NCI-H2107 treated with DMSO at 0.1 percent for 48 hours (cell line): Measurements from ENCODE around the gene SHOC2.

ENCODE experiments used
- DNase-seq: peaks from one replicate; lab custom pipeline; 2025; ENCODE audit not compliant: unreplicated experiment; lab: John Stamatoyannopoulos, UW

The SHOC2 gene

DNA sequence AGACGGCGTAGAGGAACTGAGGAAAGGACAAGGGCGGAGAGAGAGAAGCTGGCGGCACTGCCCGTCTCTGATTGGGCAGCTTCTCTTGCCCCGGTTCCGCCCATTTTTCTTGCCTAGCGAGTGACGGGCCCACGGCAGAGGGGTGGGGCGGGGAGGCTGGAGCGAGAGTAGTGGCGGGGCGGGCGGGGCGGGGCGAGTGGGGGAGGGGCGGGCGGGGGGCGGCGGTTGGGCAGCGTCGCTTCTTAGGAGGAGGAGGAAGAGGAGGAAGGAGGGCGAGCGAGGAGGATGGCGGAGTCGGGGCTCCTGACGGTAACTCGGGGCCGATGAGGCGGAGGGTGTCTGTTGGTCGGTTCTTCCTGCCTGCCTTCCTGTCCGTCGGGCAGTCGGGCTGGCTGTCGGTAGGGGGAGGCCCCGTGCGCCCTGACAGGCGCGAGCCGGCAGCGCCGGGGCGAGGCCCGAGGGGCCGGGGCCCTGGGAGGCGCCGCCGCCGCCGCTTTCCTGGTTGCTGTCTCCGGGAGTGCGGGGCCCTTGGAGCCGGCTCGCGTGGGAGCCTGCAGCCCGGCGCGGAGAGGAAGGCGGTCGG, at the start of gene SHOC2:
SHOC2 (plus strand) TSS at position 256 of the 583 bp plus-strand sequence. CDS start 44,755 bp downstream, outside the sequence.
- no peak for DNase-seq

DNA sequence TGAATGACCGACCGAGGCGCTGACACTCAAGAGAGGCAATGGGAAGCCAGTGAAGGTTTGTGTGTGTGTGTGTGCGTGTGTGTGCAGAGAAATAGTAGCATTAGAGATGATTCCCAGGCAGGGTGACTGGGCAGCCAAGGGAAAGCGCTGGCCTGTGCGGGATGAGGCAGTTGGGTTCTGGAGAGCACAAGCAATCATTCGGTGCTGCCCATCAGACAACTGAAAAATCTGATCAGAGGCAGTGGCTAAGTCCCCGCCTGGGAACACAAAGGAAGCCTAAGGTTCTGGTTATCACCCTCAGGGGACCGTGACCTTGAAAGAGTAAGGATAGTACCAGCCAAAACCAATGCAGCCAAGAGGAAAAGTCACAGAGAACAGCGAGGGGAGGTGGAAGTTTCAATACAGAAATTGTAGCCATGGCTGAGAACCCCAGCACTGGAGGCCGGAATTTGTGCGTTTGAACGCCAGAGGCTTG, 48.5 kb upstream of the SHOC2 start:
- DNase-seq: no peak

DNA sequence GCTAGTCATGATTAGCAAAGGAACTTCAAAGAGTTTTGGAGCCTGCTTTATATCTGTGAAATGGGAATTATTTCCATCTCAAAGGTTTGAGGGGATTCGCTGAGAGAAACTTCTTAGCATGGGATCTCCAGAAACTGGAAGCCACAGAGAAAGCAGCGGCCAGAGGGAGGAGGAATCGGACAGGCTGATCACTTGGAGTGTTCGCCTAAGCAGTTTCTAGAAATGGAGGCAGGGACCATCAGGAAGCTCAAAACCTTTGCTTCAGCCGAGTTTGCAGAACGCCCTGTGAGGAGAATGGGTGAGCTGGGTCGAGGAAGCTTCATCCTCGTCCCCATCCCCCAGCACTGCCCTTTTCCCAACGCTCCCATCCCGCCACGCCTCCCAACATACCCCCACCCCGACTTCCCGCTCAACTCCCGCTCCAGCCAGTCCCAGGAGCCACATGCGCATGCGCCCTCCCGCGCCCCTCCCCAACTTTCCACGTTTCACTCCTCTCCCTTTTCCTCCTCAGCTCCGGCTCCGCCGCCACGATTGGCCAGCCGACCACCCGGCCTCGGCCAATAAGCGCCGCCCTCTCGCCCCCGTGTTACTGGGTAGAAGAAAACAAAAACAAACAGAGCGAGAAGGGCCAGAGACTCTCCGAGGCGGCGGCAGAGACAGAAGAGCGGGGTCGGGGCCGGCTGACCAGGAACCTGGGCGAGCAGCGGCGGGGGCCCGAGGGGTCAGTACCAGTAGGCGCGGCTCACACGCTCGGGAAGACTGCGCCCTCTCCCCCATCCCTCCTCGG, 47.9 kb upstream of the SHOC2 start, which contains the start of gene PDCD4:
PDCD4 (plus strand) TSS at position 631 of the 787 bp plus-strand sequence. CDS start 4,100 bp downstream, outside the sequence.
- peak; percentile 90 for DNase-seq

DNA sequence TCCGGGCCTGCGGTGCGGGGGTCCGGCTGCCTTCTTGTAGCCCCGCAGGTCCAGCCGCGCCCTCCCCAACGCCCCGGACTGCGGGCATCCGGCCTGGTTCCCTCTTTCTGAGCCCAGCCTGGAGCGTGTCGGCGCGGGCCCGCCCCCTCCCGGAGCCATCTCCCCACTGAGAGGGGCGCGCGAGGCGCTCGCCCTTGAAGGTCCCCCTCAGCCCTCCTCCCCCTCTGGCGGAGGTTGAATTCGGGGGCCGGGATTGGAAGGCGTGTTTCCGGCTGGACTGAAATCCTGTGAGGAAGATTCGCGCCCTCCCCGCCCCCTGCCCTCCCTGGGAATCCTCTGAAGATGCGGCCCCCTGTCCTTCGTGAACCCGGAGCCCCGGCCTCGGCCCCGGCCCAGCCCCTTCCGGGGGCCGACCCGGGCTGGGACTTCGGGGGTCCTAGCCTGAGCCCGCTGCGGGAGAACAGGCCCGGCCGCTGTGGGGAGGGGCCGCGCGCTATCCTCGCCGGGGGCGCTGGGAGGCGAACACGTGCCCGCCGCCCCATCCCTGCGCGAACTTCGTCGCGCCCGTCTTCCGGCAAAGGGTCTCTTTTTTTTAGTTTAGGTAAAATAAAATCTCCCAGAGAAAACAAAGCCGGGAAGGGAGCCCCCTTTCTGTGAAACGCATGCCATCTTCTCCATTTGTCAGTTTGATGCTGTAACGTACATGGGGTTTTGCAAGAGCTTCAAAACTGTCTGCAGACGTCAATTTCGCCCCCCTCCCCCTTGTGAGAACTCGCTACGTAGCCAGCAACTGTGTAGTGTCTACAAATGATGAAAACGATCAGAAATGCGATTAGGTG, 47.0 kb upstream of the SHOC2 start:
- DNase-seq: peak; percentile 36

DNA sequence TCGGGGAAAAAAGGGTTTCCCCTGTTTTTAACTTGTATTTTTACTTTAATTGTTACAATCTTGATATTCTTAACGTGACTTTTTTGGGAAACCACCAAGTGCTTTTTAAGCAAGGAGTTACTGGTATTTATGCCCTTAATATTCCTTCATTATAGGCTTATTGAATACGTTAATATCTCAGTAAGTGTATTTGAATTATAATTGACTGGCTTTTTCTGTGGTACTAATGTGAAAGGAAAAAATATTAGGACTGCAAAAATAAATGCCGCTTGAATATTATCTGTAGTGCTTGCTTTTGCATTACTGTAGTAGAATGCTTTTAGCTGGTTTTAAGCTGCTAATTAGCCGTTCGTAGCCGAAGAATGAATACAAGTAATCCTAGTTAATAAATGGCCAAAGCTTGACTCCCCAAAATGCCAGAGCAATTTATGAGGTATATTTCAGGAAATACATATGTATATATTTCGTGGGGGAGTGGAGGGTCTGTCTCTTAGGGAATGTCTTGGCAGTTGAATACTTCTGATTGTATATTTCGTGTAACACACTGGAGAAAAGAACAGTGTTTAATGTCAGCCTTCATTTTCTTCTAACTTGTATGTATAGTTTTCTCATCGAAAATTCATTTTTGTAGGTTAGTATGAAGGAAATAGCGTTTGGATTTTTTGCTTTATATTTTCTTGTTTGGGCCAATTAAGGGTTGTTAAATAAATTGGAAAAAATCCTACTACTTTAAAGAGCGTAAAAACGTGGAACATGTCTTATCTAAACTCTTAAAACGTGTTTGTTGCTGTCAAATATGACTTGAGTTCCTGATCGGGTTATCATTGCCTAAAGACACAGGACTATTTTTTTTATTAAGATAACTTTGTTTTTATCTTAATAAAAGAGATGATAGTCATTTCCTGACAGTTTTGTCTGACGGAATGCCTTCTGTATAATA, 46.1 kb upstream of the SHOC2 start:
- no peak for DNase-seq

DNA sequence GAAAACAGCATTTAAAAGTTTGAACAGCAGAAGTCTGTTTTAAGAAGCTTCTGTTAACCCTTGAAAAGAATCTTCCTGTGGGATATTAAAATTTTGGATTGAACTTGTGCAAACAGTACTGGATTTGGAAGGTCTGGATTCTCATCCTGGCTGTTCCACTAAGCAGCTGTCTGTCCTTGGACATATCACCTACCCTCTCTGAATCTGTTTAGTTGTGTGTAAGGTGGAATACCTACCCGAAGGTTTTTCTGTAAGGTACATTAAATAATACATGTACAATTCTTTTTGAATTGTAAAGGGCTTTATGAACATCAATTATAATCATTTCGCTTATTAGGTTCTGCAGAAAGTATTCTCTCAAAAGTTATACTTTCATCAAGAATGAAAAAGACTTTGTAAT, 45.5 kb upstream of the SHOC2 start:
- no peak for DNase-seq

DNA sequence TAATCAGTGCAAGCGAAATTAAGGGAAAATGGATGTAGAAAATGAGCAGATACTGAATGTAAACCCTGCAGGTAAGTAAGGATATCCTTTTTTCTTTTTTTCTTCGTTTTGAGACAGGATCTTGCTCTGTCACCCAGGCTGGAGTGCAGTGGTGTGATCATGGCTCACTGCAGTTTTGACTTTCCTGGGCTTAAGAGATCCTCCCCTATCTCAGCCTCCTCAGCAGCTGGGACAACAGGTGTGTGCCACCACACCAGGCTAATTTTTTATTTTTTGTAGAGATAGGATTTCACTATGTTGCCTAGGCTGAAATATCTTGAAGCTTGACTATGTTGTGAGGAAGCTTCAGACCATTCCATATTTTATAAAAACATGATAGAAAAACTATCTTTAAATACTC, 43.4 kb upstream of the SHOC2 start:
- no peak for DNase-seq

DNA sequence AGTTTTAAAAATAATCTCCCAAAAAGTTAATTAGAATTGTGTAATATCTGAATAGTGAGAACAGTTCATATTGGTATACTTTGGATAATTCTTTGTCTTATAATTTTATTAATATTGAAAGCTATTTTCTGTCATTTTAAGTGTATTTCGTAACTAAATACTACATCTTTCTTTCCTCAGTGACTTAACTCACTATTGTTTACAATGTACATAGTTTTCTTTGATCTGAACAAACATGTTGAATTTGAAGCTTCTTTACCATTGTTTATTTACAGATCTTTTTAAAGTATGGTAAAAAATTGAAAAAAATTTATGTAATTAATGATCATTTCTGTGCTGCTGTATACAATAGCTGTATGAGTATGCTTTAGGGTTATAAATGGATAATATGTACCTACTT, 42.6 kb upstream of the SHOC2 start:
- no peak for DNase-seq

DNA sequence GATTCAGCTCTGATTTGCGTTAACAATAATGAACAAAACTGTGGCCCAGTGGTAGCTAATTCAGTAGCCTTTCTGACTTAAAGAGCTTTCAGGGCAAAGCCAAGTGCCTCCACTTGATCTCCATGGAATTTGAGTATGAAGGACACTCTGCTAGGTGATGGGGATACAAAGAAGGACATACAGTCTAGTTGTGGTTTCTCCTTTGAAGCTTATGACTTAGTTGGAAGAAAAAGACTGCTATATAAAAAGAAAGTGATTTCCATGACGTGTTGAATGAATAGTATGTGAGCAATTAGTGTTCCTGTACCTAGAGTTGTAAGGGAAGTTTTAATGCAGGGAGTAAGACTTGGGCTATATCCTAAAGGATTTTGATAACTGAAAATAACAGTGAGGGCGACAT, 39.4 kb upstream of the SHOC2 start:
- no peak for DNase-seq

DNA sequence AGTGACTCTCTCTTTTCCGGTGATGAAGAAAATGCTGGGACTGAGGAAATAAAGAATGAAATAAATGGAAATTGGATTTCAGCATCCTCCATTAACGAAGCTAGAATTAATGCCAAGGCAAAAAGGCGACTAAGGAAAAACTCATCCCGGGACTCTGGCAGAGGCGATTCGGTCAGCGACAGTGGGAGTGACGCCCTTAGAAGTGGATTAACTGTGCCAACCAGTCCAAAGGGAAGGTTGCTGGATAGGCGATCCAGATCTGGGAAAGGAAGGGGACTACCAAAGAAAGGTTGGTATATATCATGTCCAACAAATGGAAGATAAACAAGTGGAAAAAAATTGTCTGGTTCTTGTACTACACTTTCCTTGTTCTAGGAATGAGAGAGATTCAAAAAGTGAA, 38.2 kb upstream of the SHOC2 start:
- no peak for DNase-seq

DNA sequence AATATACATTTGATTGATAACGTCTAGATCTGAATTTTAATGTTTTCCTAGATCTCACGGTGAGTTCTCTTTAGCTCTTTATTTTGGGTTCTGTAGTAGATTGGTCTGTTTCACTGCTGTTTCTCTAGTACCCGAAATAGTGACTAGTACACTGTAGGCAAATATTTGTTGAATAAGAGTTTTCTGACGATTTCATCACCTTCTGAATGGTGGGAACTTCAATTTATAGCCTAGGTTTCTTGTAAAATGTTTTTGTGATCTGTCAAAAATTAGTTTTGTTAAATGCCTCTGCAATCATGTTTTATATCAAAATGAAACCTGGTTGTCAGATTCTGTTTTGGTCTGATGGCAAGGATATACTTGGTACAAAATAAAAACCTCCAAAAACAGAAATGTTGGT, 37.5 kb upstream of the SHOC2 start:
- DNase-seq: no peak

DNA sequence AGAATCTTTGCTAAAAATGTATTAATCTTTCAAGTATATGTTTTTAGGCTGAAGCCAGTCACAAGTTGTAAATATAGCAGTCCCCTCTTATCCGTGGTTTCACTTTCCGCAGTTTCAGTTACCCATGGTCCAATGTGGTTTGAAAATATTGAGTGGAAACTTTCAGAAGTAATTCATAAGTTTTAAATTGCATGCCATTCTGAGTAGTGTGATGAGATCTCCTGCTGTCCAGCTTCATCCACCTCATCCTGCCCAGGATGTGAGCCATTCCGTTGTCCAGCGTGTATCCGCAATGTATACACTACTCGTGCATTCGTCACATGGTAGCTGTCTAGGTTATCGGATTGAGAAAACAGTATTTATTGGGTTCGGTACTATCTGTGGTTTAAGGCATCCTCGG, 35.5 kb upstream of the SHOC2 start:
- no peak for DNase-seq

DNA sequence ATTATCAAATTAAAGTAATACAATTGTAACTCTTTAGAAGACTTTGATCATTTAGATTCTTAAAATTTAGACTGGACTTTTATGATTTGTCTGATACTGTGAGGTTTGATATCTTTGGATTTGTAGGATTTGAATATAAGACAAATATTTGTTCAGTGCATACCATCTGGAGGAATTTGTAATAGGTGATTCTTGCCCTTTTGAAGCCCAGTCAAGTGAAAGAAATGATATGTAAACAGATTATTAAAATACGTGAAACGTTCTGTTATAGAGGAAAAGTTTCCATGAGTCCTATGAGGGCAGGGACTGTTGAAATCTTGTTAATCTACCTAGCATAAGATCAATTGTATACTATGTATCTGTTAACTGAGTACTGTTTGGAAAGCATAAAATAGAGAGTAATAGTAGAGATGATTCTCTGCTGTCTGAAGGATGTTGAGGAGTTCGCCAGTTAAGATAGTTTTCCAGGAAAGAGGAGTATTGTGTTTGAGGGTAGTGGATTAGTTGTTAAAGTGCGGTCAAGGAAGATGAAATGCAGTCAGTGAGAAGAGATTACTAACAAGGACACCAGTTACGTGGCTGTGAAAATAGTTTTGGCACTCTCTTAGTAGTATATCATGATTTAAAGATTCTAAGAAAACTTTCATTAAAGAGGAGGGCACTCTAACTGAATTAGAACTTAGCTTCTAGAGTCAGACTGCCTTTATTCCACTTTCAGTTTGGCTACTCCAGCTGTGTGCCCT, 33.3 kb upstream of the SHOC2 start:
- no peak for DNase-seq

DNA sequence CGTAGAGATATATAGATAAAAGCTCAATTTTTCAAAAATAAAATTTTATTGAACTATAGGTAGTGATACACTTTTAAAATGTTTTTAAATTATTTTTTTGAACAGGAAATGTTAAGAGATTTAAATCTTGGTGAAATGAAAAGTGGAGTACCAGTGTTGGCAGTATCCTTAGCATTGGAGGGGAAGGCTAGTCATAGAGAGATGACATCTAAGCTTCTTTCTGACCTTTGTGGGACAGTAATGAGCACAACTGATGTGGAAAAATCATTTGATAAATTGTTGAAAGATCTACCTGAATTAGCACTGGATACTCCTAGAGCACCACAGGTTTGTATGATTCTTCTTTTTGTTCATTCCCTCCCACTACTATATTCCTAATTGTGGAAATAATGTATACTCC, 31.8 kb upstream of the SHOC2 start:
- DNase-seq: no peak

DNA sequence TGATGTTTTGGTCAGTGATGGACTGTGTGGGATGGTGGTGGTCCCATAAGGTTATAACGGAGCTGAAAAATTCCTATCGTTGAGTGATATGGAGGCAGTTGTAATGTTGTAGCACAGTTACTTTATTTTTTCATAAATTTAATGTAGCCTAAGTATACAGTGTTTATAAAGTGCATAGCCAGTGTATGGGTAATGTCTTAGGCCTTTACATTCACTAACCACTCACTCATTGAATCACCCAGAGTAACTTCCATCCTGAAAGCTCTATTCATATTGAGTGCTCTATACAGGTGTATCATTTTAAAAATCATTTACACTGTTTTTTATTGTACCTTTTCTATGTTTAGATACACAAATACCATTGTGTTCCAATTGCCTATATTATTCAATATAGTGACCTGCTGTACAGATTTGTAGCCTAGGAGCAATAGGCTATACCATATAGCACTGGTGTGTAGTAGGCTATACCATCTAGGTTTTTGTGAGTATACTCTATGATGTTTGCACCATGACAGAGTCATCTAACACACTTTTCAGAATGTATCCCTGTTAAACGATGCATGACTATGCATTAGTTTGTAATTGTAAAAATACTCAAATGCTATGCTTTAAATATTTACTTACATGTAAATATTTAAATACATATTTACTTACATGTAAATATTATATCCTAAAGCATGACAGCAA, 26.7 kb upstream of the SHOC2 start:
- no peak for DNase-seq

DNA sequence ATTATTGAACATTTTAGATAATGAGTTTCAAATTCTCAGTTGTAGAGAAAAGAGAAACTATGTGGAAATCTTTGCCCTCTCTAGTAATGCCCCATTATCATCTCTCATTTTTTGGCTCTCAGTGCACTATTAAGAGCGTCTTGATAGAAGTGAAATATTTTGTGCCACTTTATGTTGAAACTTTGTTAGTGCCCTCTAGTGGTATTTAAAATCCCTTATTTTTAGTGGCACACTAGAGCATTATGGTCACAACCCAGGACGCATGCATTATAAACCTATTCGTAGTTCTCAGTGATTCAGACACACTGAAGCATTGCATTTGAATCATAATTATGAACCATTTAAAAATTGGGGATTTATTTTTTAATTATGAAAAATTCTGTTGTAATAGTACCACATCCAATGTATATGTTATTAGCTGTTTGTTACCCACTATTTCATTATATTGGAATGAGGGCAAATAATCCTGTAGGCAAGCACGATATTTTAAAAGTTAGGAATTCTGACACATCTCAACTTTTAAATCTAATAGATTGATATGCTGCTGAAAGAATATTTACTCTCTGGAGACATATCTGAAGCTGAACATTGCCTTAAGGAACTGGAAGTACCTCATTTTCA, 25.7 kb upstream of the SHOC2 start:
- DNase-seq: peak; percentile 32

DNA sequence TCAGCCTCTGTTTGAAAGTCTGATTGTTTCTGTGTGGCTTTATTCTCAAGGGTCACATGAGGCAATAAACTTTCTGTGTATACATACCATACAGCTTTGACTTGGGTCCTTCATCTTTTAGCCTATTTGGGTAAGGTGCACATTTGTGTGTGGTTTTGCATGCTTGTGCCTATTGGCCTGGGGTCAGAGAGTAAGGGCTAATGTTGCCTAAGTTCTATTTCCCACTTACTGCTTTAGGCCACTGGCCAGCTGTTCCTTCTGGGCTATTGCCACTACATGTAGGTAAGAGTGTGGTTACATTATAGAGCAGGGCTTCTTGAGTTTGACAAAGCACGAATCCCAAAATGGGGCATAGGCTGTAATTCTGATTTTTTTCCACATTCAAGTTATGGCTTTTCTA, 22.2 kb upstream of the SHOC2 start:
- DNase-seq: no peak

DNA sequence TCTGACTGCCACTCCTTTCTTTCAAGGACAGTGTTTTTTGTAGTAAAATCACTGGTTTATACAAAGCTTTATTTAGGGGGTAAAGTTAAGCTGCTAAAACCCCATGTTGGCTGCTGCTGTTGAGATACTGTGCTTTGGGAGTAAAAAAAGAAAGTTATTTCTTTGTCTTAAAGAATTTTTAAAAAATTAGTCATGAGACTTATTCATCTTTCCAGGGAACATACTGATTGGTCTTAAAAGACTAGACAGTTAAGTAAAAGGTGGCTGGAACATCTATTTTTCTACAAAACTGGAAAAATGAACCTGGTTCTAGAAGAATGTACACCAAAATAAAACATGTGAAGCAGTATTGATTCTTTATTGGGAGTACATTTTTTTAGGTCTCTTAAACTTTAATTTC, 21.0 kb upstream of the SHOC2 start:
- no peak for DNase-seq

DNA sequence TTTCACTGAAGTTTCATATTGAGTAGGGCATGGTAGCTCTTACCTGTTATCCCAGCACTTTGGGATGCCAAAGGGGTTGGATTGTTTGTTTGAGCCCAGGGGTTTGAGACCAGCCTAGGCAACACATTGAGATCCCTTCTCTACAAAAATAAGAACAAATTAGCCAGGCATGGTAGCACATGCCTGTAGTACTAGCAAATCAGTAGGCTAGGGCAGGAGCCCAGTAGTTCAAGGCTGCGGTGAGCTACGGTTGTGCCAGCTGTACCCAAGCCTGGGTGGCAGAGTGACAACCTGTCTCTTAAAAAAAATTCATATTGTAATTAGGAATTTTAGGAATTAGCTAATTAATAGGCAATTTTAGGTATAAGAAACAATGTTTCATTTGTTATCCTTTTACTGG, 18.4 kb upstream of the SHOC2 start:
- no peak for DNase-seq
